ENCODE results near the gene CDH23. TPM values are rescaled to one million over a fixed set of nuclear protein-coding genes. Genes with fewer than 3 reads are reported as not detected.

The CDH23 gene
- total RNA-seq, 1 experiment from 2014 or later = 2.9 TPM

DNA sequence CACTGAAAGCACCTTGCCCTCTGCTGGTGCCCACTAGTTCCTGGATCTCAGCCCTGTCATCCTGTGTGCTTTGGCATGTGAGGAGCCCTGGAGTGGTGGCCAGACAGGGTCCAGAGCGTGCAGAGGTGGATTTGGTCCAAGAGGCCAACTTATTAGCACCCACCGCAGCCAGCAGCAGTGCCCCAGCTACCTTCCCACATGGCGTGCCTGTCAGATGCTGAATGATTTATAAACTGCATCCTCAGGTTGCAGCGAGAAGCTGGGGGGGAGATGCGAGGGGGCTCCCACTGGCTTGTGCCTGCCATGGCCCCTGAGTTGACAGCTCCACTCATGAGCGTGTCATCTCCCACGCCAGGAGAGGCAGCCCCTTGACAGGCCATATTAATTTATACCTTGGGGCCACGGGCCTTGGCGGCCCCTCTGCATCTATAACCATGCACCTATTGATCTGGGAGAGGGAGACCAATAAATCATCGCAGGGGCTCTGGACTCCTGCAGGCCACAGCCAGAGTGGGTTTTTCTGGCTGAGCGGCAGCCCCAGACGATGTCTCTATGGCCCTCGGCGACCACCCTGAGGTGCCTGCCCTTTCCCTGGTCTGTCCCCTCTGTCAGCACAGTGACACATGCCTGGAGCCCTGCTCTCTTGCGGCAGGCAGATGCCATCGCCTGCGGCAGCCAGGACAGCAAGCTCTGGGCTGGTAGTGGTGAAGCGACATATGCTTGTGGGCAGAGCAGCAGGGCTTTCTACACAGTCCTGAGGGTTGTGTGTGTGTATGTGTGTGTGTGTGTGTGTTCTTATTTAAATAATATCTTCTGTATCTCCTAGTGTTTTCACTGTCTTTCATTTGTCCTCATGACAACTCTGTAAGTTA lies 120.8 kb downstream of the CDH23 start:
- Mint-ChIP-seq H3K27me3 (ENCODE audit: low read depth) (no peaks in the 10 kb centered on the region), H3K9me3 (no peaks in the 10 kb centered on the region), H3K4me3 (no peak overlapping the region), H3K4me1 (peaks cover 9% of the 10 kb centered on the region; the same call in 1 of the 2 replicates), H3K27ac (no peak overlapping the region), H3K36me3 (no peaks in the 10 kb centered on the region)
- ChIA-PET POLR2A (interaction anchor here (1.1 kb wide), 1 partner anchor 12 kb away, joined by 3 read pairs; no protein-coding TSS in a partner anchor), CTCF (interaction anchor here (0.6 to 2.2 kb wide), 5 partner anchors 29 to 179 kb away, joined by 3 to 7 read pairs (median 5); no protein-coding TSS in a partner anchor)
- TF ChIP-seq NR1H2 (CRISPR knock-in tag; IDR thresholded peaks at IDR 0.05) = no peak
- no peak for TF ChIP-seq RELA (CRISPR knock-in tag; IDR thresholded peaks at IDR 0.05; ENCODE audit: borderline replicate concordance)
- no peak for TF ChIP-seq CREM (CRISPR knock-in tag; IDR thresholded peaks at IDR 0.05)
- TF ChIP-seq, protein P1, sequence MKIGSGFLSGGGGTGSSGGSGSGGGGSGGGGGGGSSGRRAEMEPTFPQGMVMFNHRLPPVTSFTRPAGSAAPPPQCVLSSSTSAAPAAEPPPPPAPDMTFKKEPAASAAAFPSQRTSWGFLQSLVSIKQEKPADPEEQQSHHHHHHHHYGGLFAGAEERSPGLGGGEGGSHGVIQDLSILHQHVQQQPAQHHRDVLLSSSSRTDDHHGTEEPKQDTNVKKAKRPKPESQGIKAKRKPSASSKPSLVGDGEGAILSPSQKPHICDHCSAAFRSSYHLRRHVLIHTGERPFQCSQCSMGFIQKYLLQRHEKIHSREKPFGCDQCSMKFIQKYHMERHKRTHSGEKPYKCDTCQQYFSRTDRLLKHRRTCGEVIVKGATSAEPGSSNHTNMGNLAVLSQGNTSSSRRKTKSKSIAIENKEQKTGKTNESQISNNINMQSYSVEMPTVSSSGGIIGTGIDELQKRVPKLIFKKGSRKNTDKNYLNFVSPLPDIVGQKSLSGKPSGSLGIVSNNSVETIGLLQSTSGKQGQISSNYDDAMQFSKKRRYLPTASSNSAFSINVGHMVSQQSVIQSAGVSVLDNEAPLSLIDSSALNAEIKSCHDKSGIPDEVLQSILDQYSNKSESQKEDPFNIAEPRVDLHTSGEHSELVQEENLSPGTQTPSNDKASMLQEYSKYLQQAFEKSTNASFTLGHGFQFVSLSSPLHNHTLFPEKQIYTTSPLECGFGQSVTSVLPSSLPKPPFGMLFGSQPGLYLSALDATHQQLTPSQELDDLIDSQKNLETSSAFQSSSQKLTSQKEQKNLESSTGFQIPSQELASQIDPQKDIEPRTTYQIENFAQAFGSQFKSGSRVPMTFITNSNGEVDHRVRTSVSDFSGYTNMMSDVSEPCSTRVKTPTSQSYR (CRISPR knock-in tag; IDR thresholded peaks at IDR 0.05) = no peak
- TF ChIP-seq, protein P2, sequence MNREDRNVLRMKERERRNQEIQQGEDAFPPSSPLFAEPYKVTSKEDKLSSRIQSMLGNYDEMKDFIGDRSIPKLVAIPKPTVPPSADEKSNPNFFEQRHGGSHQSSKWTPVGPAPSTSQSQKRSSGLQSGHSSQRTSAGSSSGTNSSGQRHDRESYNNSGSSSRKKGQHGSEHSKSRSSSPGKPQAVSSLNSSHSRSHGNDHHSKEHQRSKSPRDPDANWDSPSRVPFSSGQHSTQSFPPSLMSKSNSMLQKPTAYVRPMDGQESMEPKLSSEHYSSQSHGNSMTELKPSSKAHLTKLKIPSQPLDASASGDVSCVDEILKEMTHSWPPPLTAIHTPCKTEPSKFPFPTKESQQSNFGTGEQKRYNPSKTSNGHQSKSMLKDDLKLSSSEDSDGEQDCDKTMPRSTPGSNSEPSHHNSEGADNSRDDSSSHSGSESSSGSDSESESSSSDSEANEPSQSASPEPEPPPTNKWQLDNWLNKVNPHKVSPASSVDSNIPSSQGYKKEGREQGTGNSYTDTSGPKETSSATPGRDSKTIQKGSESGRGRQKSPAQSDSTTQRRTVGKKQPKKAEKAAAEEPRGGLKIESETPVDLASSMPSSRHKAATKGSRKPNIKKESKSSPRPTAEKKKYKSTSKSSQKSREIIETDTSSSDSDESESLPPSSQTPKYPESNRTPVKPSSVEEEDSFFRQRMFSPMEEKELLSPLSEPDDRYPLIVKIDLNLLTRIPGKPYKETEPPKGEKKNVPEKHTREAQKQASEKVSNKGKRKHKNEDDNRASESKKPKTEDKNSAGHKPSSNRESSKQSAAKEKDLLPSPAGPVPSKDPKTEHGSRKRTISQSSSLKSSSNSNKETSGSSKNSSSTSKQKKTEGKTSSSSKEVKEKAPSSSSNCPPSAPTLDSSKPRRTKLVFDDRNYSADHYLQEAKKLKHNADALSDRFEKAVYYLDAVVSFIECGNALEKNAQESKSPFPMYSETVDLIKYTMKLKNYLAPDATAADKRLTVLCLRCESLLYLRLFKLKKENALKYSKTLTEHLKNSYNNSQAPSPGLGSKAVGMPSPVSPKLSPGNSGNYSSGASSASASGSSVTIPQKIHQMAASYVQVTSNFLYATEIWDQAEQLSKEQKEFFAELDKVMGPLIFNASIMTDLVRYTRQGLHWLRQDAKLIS (CRISPR knock-in tag; IDR thresholded peaks at IDR 0.05; ENCODE audit: borderline replicate concordance) = no peak
- TF ChIP-seq, protein P3, sequence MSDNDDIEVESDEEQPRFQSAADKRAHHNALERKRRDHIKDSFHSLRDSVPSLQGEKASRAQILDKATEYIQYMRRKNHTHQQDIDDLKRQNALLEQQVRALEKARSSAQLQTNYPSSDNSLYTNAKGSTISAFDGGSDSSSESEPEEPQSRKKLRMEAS (CRISPR knock-in tag; IDR thresholded peaks at IDR 0.05) = no peak
- TF ChIP-seq, protein P4, sequence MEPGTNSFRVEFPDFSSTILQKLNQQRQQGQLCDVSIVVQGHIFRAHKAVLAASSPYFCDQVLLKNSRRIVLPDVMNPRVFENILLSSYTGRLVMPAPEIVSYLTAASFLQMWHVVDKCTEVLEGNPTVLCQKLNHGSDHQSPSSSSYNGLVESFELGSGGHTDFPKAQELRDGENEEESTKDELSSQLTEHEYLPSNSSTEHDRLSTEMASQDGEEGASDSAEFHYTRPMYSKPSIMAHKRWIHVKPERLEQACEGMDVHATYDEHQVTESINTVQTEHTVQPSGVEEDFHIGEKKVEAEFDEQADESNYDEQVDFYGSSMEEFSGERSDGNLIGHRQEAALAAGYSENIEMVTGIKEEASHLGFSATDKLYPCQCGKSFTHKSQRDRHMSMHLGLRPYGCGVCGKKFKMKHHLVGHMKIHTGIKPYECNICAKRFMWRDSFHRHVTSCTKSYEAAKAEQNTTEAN (CRISPR knock-in tag; IDR thresholded peaks at IDR 0.05) = no peak
- TF ChIP-seq, protein P5, sequence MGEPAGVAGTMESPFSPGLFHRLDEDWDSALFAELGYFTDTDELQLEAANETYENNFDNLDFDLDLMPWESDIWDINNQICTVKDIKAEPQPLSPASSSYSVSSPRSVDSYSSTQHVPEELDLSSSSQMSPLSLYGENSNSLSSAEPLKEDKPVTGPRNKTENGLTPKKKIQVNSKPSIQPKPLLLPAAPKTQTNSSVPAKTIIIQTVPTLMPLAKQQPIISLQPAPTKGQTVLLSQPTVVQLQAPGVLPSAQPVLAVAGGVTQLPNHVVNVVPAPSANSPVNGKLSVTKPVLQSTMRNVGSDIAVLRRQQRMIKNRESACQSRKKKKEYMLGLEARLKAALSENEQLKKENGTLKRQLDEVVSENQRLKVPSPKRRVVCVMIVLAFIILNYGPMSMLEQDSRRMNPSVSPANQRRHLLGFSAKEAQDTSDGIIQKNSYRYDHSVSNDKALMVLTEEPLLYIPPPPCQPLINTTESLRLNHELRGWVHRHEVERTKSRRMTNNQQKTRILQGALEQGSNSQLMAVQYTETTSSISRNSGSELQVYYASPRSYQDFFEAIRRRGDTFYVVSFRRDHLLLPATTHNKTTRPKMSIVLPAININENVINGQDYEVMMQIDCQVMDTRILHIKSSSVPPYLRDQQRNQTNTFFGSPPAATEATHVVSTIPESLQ (CRISPR knock-in tag; IDR thresholded peaks at IDR 0.05) = no peak
- no peak for TF ChIP-seq NFATC4 (CRISPR knock-in tag; IDR thresholded peaks at IDR 0.05)
- TF ChIP-seq ATF1 (CRISPR knock-in tag; IDR thresholded peaks at IDR 0.05) = no peak
- TF ChIP-seq, protein P6, sequence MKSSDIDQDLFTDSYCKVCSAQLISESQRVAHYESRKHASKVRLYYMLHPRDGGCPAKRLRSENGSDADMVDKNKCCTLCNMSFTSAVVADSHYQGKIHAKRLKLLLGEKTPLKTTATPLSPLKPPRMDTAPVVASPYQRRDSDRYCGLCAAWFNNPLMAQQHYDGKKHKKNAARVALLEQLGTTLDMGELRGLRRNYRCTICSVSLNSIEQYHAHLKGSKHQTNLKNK (CRISPR knock-in tag; IDR thresholded peaks at IDR 0.05) = no peak
- TF ChIP-seq, protein P7, sequence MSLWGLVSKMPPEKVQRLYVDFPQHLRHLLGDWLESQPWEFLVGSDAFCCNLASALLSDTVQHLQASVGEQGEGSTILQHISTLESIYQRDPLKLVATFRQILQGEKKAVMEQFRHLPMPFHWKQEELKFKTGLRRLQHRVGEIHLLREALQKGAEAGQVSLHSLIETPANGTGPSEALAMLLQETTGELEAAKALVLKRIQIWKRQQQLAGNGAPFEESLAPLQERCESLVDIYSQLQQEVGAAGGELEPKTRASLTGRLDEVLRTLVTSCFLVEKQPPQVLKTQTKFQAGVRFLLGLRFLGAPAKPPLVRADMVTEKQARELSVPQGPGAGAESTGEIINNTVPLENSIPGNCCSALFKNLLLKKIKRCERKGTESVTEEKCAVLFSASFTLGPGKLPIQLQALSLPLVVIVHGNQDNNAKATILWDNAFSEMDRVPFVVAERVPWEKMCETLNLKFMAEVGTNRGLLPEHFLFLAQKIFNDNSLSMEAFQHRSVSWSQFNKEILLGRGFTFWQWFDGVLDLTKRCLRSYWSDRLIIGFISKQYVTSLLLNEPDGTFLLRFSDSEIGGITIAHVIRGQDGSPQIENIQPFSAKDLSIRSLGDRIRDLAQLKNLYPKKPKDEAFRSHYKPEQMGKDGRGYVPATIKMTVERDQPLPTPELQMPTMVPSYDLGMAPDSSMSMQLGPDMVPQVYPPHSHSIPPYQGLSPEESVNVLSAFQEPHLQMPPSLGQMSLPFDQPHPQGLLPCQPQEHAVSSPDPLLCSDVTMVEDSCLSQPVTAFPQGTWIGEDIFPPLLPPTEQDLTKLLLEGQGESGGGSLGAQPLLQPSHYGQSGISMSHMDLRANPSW (CRISPR knock-in tag; conservative IDR thresholded peaks at IDR 0.05; ENCODE audit: low read depth) = no peak
- TF ChIP-seq, protein P8, sequence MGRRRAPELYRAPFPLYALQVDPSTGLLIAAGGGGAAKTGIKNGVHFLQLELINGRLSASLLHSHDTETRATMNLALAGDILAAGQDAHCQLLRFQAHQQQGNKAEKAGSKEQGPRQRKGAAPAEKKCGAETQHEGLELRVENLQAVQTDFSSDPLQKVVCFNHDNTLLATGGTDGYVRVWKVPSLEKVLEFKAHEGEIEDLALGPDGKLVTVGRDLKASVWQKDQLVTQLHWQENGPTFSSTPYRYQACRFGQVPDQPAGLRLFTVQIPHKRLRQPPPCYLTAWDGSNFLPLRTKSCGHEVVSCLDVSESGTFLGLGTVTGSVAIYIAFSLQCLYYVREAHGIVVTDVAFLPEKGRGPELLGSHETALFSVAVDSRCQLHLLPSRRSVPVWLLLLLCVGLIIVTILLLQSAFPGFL (CRISPR knock-in tag; IDR thresholded peaks at IDR 0.05; ENCODE audit: borderline replicate concordance) = no peak
- no peak for TF ChIP-seq FOXK1 (CRISPR knock-in tag; IDR thresholded peaks at IDR 0.05)
- TF ChIP-seq MYBL2 (CRISPR knock-in tag; IDR thresholded peaks at IDR 0.05) = no peak
- ATAC-seq (no peak), DNase-seq (ENCODE audit: low spot score) (no peak)

Data from WTC11 (cell line).